Hepatocyte (in vitro differentiated cells): Measurements from ENCODE around the gene KIRREL3. TPM values are rescaled to one million over a fixed set of nuclear protein-coding genes. Genes with fewer than 3 reads are reported as not detected.
"Not testable (repeated sequence)": the region's sequence is repeated elsewhere in the genome, so short reads cannot be mapped to it uniquely, and the experiment has no call there.

Experiments
- DNase-seq: peaks from one replicate; pipeline ENCODE4 v3.0.0-alpha.2; 2016; ENCODE audit warnings: low spot score
- H2AFZ ChIP-seq: fragments of 200-600 bp; sonication (generic); 2 replicates; pipeline ENCODE4 v1.6.0; 2016; ENCODE audit warnings: antibody characterized with exemption, mild to moderate bottlenecking
- H3K27ac ChIP-seq: fragments of 200-600 bp; sonication (generic); 2 replicates; pipeline ENCODE4 v1.5.1; 2016; ENCODE audit warnings: mild to moderate bottlenecking
- H3K27me3 ChIP-seq: fragments of 200-600 bp; sonication (generic); 2 replicates; pipeline ENCODE4 v1.6.1; 2016
- H3K36me3 ChIP-seq: fragments of 200-600 bp; sonication (generic); replicated peaks from 2 replicates; pipeline ENCODE4 v1.5.1; 2016; ENCODE audit warnings: low read depth; ENCODE audit not compliant: insufficient read depth
- H3K4me1 ChIP-seq: fragments of 200-600 bp; sonication (generic); 2 replicates; pipeline ENCODE4 v1.5.1; 2016; ENCODE audit warnings: mild to moderate bottlenecking, moderate library complexity; ENCODE audit not compliant: insufficient read depth
- H3K4me2 ChIP-seq: fragments of 200-600 bp; sonication (generic); 2 replicates; pipeline ENCODE4 v1.6.0; 2016
- H3K4me3 ChIP-seq: fragments of 200-600 bp; sonication (generic); 2 replicates; pipeline ENCODE4 v1.5.1; 2016; ENCODE audit warnings: mild to moderate bottlenecking
- H3K79me2 ChIP-seq: fragments of 200-600 bp; sonication (generic); 2 replicates; pipeline ENCODE4 v1.6.0; 2017; ENCODE audit warnings: mild to moderate bottlenecking
- H3K9me2 ChIP-seq: fragments of 200-600 bp; sonication (generic); replicated peaks from 2 replicates; pipeline ENCODE4 v1.6.0; 2017; ENCODE audit warnings: mild to moderate bottlenecking; ENCODE audit not compliant: insufficient read depth
- H3K9me3 ChIP-seq: fragments of 200-600 bp; sonication (generic); 2 replicates; pipeline ENCODE4 v1.5.1; 2016; ENCODE audit warnings: low read depth, mild to moderate bottlenecking
- H4K20me1 ChIP-seq: fragments of 200-600 bp; sonication (generic); 2 replicates; pipeline ENCODE4 v1.6.0; 2016; ENCODE audit warnings: mild to moderate bottlenecking; ENCODE audit not compliant: insufficient read depth, poor library complexity, severe bottlenecking
- EZH2 ChIP-seq: fragments of 200-600 bp; sonication (generic); IDR thresholded peaks from 2 replicates; pipeline ENCODE4 v1.6.1; 2016; ENCODE audit warnings: antibody characterized with exemption, mild to moderate bottlenecking, borderline replicate concordance
- EZH2phosphoT487 ChIP-seq: fragments of 200-600 bp; sonication (generic); IDR thresholded peaks from one replicate; pipeline ENCODE4 v1.6.1; 2018; ENCODE audit warnings: antibody characterized with exemption, mild to moderate bottlenecking, low read depth, moderate library complexity; ENCODE audit not compliant: unreplicated experiment, severe bottlenecking
- WGBS: methylation state at CpG from one replicate; pipeline ENCODE4 v1.1.6; 2016; ENCODE audit warnings: low lambda C conversion rate; ENCODE audit errors: missing lambda C conversion rate; 5-methylcytosine and 5-hydroxymethylcytosine counted together
- polyA plus RNA-seq: library from polyadenylated mRNA; unstranded; fragments of >200 nt; fragmentation: Nextera tagmentation; extraction: Ambion mirVana; gene quantifications from 2 replicates; pipeline ENCODE4 v1.2.1, GENCODE V29; 2016
- total RNA-seq: library from RNA; depleted of rRNA; stranded (reverse); fragments of >200 nt; gene quantifications from 2 replicates; pipeline ENCODE4 v1.2.3, GENCODE V29; 2014
- TF ChIP-seq, protein P1 (sequence below): fragments of 200-600 bp; sonication (generic); IDR thresholded peaks from 2 replicates; pipeline ENCODE4 v1.5.1; 2016; ENCODE audit warnings: antibody characterized with exemption, mild to moderate bottlenecking; ENCODE audit not compliant: poor library complexity

The KIRREL3 gene
- total and polyA plus RNA-seq, 2 experiments from 2014 or later, result 0.33 to 0.86 TPM

- 87% methylated on average over 20 of the region's 20 CpGs for WGBS
- Histone ChIP-seq H3K27ac (no peak overlapping the region), H3K27me3 (no peaks in the 10 kb centered on the region), H3K4me2 (no peak overlapping the region), H3K9me2 (no peaks in the 10 kb centered on the region), H3K4me3 (no peak overlapping the region), H3K4me1 (no peaks in the 10 kb centered on the region), H3K9me3 (no peaks in the 10 kb centered on the region), H2AFZ (no peak overlapping the region), H4K20me1 (no peaks in the 10 kb centered on the region), H3K36me3 (no peaks in the 10 kb centered on the region), H3K79me2 (peaks cover 10% of the 10 kb centered on the region)
- no peak for DNase-seq
- TF ChIP-seq, protein P1, sequence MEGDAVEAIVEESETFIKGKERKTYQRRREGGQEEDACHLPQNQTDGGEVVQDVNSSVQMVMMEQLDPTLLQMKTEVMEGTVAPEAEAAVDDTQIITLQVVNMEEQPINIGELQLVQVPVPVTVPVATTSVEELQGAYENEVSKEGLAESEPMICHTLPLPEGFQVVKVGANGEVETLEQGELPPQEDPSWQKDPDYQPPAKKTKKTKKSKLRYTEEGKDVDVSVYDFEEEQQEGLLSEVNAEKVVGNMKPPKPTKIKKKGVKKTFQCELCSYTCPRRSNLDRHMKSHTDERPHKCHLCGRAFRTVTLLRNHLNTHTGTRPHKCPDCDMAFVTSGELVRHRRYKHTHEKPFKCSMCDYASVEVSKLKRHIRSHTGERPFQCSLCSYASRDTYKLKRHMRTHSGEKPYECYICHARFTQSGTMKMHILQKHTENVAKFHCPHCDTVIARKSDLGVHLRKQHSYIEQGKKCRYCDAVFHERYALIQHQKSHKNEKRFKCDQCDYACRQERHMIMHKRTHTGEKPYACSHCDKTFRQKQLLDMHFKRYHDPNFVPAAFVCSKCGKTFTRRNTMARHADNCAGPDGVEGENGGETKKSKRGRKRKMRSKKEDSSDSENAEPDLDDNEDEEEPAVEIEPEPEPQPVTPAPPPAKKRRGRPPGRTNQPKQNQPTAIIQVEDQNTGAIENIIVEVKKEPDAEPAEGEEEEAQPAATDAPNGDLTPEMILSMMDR, result no peak
- TF ChIP-seq EZH2, result no peak
- TF ChIP-seq EZH2phosphoT487, result no peak
Measured at GRCh38 chr11:126383339-126384335, 616.9 kb downstream of the KIRREL3 start.

DNA sequence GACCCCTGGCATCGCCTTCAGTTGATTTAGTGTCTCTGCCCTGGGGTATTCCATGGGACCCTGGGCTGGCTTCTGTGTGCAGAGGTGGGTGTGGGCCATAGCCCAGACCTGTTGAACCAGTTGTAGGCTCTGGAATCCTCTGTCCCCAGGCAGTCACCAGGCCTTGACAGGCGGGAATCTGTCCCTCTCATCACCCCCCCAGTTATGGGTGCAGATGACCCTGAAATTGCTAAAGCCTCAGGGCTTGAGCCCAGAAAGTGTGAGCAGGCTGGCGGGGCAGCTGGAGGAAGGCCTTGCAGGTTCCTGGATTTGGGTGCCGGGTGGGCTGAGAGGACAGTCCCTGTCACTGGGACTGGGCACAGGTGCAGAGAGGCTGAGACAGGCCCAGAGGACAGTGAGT lies 617.9 kb downstream of the KIRREL3 start:
- not testable (repeated sequence) for H3K27me3 ChIP-seq, H3K4me3 ChIP-seq, H3K4me2 ChIP-seq, H2AFZ ChIP-seq, H3K4me1 ChIP-seq, DNase-seq, H3K27ac ChIP-seq, H4K20me1 ChIP-seq, H3K9me2 ChIP-seq, H3K9me3 ChIP-seq, H3K36me3 ChIP-seq
- 81% methylated on average over 4 of the region's 4 CpGs for WGBS
- peaks cover 17% of the 10 kb centered on the region for H3K79me2 ChIP-seq

DNA sequence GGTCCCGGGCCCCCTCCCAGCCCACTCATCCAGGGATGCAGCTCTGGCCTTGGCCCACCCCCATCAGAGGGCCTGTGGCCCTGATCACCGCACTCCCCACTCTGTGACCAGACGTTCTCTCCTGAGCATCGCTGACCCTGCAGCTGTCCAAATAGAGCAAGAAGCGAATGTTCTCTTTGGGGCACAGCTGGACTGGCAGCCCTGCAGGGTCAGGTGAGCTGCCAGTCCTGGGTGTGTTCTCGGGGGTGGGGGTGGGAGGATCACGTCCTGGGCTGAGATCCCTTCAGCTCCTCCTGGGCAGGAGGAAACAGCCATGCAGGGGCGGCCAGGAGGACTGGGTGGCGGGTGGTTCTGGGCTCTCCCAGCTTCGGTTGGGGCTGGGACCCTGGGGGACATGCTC lies 618.6 kb downstream of the KIRREL3 start:
- not testable (repeated sequence) for H3K4me1 ChIP-seq, DNase-seq, H3K4me3 ChIP-seq, H3K9me2 ChIP-seq, H3K4me2 ChIP-seq, H3K27me3 ChIP-seq, H4K20me1 ChIP-seq, H3K9me3 ChIP-seq, H3K27ac ChIP-seq, H2AFZ ChIP-seq, H3K36me3 ChIP-seq
- peaks cover 21% of the 10 kb centered on the region for H3K79me2 ChIP-seq
- WGBS, result 97% methylated on average over 5 of the region's 10 CpGs

DNA sequence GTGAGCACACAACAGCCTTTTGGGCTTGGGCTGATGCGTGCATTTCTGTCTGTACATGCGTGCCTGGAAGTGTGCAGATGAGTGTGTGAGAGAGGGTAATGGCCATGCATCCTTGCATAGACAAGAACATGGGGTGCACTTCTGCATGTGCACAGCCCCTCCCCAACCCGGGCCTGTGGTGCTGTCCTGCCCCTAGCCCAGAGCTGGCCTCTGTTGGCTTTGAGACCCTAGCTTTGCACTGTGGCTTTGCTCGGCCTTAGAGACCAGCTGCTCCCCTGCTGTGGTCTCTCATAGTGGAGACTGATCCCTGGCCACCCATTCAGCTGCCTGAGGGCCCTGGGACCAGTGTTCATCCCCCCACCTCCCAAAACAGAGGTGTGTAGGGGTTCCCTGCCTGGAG lies 619.7 kb downstream of the KIRREL3 start:
- H3K9me2 ChIP-seq, result no peaks in the 10 kb centered on the region
- no peaks in the 10 kb centered on the region for H3K27me3 ChIP-seq
- no peak overlapping the region for H3K27ac ChIP-seq
- no peak overlapping the region for H3K4me3 ChIP-seq
- no peak overlapping the region for H3K4me2 ChIP-seq
- H4K20me1 ChIP-seq, result no peaks in the 10 kb centered on the region
- H3K4me1 ChIP-seq, result no peaks in the 10 kb centered on the region
- H2AFZ ChIP-seq, result no peak overlapping the region
- H3K9me3 ChIP-seq, result no peaks in the 10 kb centered on the region
- TF ChIP-seq EZH2phosphoT487 (no peak), EZH2 (no peak)
- TF ChIP-seq, protein P1, result no peak
- H3K36me3 ChIP-seq, result no peaks in the 10 kb centered on the region
- WGBS, result 92% methylated on average over 4 of the region's 4 CpGs
- no peak for DNase-seq
- H3K79me2 ChIP-seq, result peaks cover 21% of the 10 kb centered on the region
